HCT116 (cell line): ENCODE results near the gene GNAS. TPM values are rescaled to one million over a fixed set of nuclear protein-coding genes. Genes with fewer than 3 reads are reported as not detected.

Experiments
- ATAC-seq: fragments of 200-7000 bp; cut with Tn5 transposase; 2 replicates; pipeline ENCODE4 v1.9.1; 2020; ENCODE audit warnings: mild to moderate bottlenecking, moderate library complexity
- BruUV-seq: library from RNA; stranded (reverse); fragments of 400-500 nt; replicated peaks from 2 replicates; lab custom pipeline; 2021; lab: Mats Ljungman, UMichigan
- CTCF ChIA-PET: fragments of 300-600 bp; sonication (Branson Sonifier 250); formaldehyde crosslinking; loops from one replicate; lab custom pipeline; 2021; ENCODE audit warnings: antibody characterized with exemption; lab: Charles Lee
- POLR2A ChIA-PET: fragments of 300-600, 350-600 bp; sonication (Branson Sonifier 250); formaldehyde crosslinking; loops from one replicate; lab custom pipeline; 2021; ENCODE audit warnings: antibody characterized with exemption; lab: Charles Lee
- RAD21 ChIA-PET, 2 experiments: fragments of 300-600 bp; sonication (Branson Sonifier 250); formaldehyde crosslinking; loops; one replicate each; lab custom pipeline; 2023; ENCODE audit warnings: low total read pairs in 2 of 2; ENCODE audit not compliant: uncharacterized antibody in 2 of 2, unreplicated experiment in 2 of 2, low non-redundant PET in 1 of 2; lab: Charles Lee
- DNase-seq: peaks from one replicate; pipeline ENCODE4 v3.0.0-alpha.2; 2010; ENCODE audit warnings: low read depth, low spot score
- H2AFZ ChIP-seq: fragments of 200-600 bp; shearing (Covaris generic), sonication (generic); 2 replicates; pipeline ENCODE4 v1.6.1; 2017; ENCODE audit warnings: low read depth, mixed run types, mixed read lengths, antibody characterized with exemption, low read length; ENCODE audit not compliant: poor library complexity, severe bottlenecking
- H3K27ac ChIP-seq: 2 replicates; pipeline ENCODE4 v1.5.1; 2012; ENCODE audit warnings: low read depth, low read length
- H3K27me3 ChIP-seq: fragments of 200-600 bp; sonication (generic); 2 replicates; pipeline ENCODE4 v1.6.1; 2016; ENCODE audit warnings: mixed run types, low read length, mixed read lengths; ENCODE audit not compliant: insufficient read depth
- H3K36me3 ChIP-seq, 2 experiments: fragments of 200-500 bp in 1 of 2; fragments of 200-600 bp in 1 of 2; sonication (Bioruptor generic) in 1 of 2; sonication (generic) in 1 of 2; 2 replicates each; pipeline versions ENCODE4 v1.5.1 to v1.6.1; 2014 to 2016; ENCODE audit warnings: low read length in 2 of 2, inconsistent platforms in 1 of 2, mixed read lengths in 1 of 2, mixed run types in 1 of 2; ENCODE audit not compliant: insufficient read depth in 2 of 2, control insufficient read depth in 1 of 2
- H3K4me1 ChIP-seq, 2 experiments: fragments of 200-600 bp in 1 of 2; sonication (generic) in 1 of 2; 2 replicates each; pipeline versions ENCODE4 v1.5.1 to v1.6.1; 2012 to 2017; ENCODE audit warnings: low read length in 2 of 2, inconsistent platforms in 1 of 2, mild to moderate bottlenecking in 1 of 2, mixed read lengths in 1 of 2, mixed run types in 1 of 2, moderate library complexity in 1 of 2; ENCODE audit not compliant: insufficient read depth in 2 of 2, control insufficient read depth in 1 of 2
- H3K4me2 ChIP-seq: fragments of 200-600 bp; sonication (generic); 2 replicates; pipeline ENCODE4 v1.6.1; 2017; ENCODE audit warnings: mixed run types, low read length, mixed read lengths
- H3K4me3 ChIP-seq, 2 experiments: fragments of 200-600 bp in 1 of 2; sonication (generic) in 1 of 2; replicated peaks in 1 of 2; 2 replicates each; pipeline ENCODE4 v1.5.1; 2011 to 2016; ENCODE audit warnings: low read length in 2 of 2, control low read depth in 1 of 2, low read depth in 1 of 2, mild to moderate bottlenecking in 1 of 2, mixed read lengths in 1 of 2, mixed run types in 1 of 2
- H3K79me2 ChIP-seq: fragments of 200-600 bp; sonication (generic); 2 replicates; pipeline ENCODE4 v1.6.1; 2017; ENCODE audit warnings: mild to moderate bottlenecking, mixed run types, low read length, moderate library complexity, mixed read lengths; ENCODE audit not compliant: insufficient read depth
- H3K9ac ChIP-seq: fragments of 200-600 bp; sonication (generic); 2 replicates; pipeline ENCODE4 v1.6.1; 2016; ENCODE audit warnings: low read length, mixed read lengths
- H3K9me2 ChIP-seq: fragments of 200-600 bp; sonication (generic), shearing (Covaris generic); 2 replicates; pipeline ENCODE4 v1.6.1; 2017; ENCODE audit warnings: mixed run types, mild to moderate bottlenecking, moderate library complexity; ENCODE audit not compliant: insufficient read depth
- H3K9me3 ChIP-seq, 2 experiments: fragments of 200-500 bp in 1 of 2; fragments of 200-600 bp in 1 of 2; sonication (Bioruptor generic) in 1 of 2; sonication (generic) in 1 of 2; 2 replicates each; pipeline ENCODE4 v1.6.1; 2014 to 2017; ENCODE audit warnings: low read length in 2 of 2, mixed read lengths in 2 of 2, inconsistent platforms in 1 of 2, low read depth in 1 of 2, mild to moderate bottlenecking in 1 of 2, mixed run types in 1 of 2, moderate library complexity in 1 of 2; ENCODE audit not compliant: control insufficient read depth in 1 of 2, insufficient read depth in 1 of 2
- H4K20me1 ChIP-seq: fragments of 200-600 bp; sonication (generic), shearing (Covaris generic); 2 replicates; pipeline ENCODE4 v1.6.1; 2017; ENCODE audit warnings: mixed run types, mild to moderate bottlenecking, moderate library complexity; ENCODE audit not compliant: insufficient read depth
- ATF3 ChIP-seq: IDR thresholded peaks from 2 replicates; pipeline ENCODE4 v1.6.1; 2012
- EGR1 ChIP-seq: IDR thresholded peaks from 2 replicates; pipeline ENCODE4 v1.6.1; 2012; ENCODE audit warnings: low read depth
- EZH2 ChIP-seq: fragments of 200-600 bp; sonication (generic); IDR thresholded peaks from 2 replicates; pipeline ENCODE4 v1.6.1; 2017; ENCODE audit warnings: antibody characterized with exemption, mixed run types
- FOSL1 ChIP-seq: IDR thresholded peaks from 2 replicates; pipeline ENCODE4 v1.6.1; 2012; ENCODE audit warnings: low read depth
- POLR2A ChIP-seq: IDR thresholded peaks from 2 replicates; pipeline ENCODE4 v1.7.0; 2011; ENCODE audit warnings: borderline replicate concordance; ENCODE audit not compliant: insufficient read depth, insufficient read length; ENCODE audit errors: extremely low read depth
- POLR2AphosphoS5 ChIP-seq: IDR thresholded peaks from 2 replicates; pipeline ENCODE4 v1.6.1; 2011; ENCODE audit warnings: mild to moderate bottlenecking, low read depth, low read length, moderate library complexity
- SP1 ChIP-seq: IDR thresholded peaks from 2 replicates; pipeline ENCODE4 v1.6.1; 2012; ENCODE audit warnings: low read depth
- ZFX ChIP-seq: fragments of 450-650 bp; IDR thresholded peaks from 2 replicates; pipeline ENCODE4 v1.6.1; 2017
- intact Hi-C: fragments of 100-400 bp; cut with micrococcal nuclease; formaldehyde crosslinking; loops from 2 replicates; pipeline ENCODE4 v1.10.0; 2022
- total RNA-seq: library from RNA; stranded (reverse); gene quantifications from one replicate; pipeline ENCODE4 v1.2.1, GENCODE V29; 2021; ENCODE audit not compliant: unreplicated experiment
- TF ChIP-seq, protein P1 (sequence below): IDR thresholded peaks from 2 replicates; pipeline ENCODE4 v1.6.1; 2012
- TF ChIP-seq, protein P2 (sequence below): IDR thresholded peaks from 2 replicates; pipeline ENCODE4 v1.6.1; 2011; ENCODE audit warnings: mild to moderate bottlenecking, low read length, moderate library complexity; ENCODE audit not compliant: insufficient replicate concordance; ENCODE audit errors: extremely low read depth
- TF ChIP-seq, protein P3 (sequence below), 3 experiments: fragments of 200-600 bp in 1 of 3; sonication (generic) in 1 of 3; IDR thresholded peaks in 2 of 3; conservative IDR thresholded peaks in 1 of 3; 2 replicates each; pipeline ENCODE4 v1.5.1; 2012 to 2017; ENCODE audit warnings: low read depth in 2 of 3, low read length in 2 of 3, antibody characterized with exemption in 1 of 3, borderline replicate concordance in 1 of 3, control low read depth in 1 of 3, mild to moderate bottlenecking in 1 of 3, mixed read lengths in 1 of 3, mixed run types in 1 of 3, moderate library complexity in 1 of 3; ENCODE audit not compliant: insufficient read depth in 1 of 3

GNAS gene
- total RNA-seq, 1 experiment from 2014 or later, result 699 TPM

- intact Hi-C loops, result loop anchor here (10.0 kb wide), 1 partner anchor 144 kb away; the partner anchor contains the start of gene ATP5F1E
- Histone ChIP-seq H4K20me1 (peaks cover 12% of the 10 kb centered on the region; the same call in 1 of the 2 replicates), H2AFZ (no peak overlapping the region), H3K27me3 (no peaks in the 10 kb centered on the region), H3K4me3 (peak overlapping the region; percentile 41 to 61), H3K9ac (peak overlapping the region; percentile 73), H3K4me2 (peak overlapping the region; percentile 79), H3K36me3 (peaks cover 0 to 2% of the 10 kb centered on the region in 2 experiments; a peak in 1 of 4 replicates), H3K27ac (peak overlapping the region; percentile 85), H3K9me2 (no peaks in the 10 kb centered on the region), H3K9me3 (no peaks in the 10 kb centered on the region), H3K79me2 (peaks cover 50% of the 10 kb centered on the region), H3K4me1 (peaks cover 14 to 26% of the 10 kb centered on the region in 2 experiments)
- TF ChIP-seq, protein P1, sequence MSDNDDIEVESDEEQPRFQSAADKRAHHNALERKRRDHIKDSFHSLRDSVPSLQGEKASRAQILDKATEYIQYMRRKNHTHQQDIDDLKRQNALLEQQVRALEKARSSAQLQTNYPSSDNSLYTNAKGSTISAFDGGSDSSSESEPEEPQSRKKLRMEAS, result peak; percentile 28; the same call in 1 of the 2 replicates
- TF ChIP-seq ZFX (no peak), FOSL1 (no peak), EGR1 (peak; percentile 58; the same call in 1 of the 2 replicates), POLR2A (peak; percentile 2)
- RAD21 ChIA-PET, result no interaction called here
- ATAC-seq (peak; percentile 51), DNase-seq (no peak)
- CTCF ChIA-PET, result no interaction called here
- POLR2A ChIA-PET, result interaction anchor here (0.9 kb wide), 1 partner anchor 118 kb away, joined by 3 read pairs; no protein-coding TSS in a partner anchor
- BruUV-seq, result no TSS peak
These were observed 38.1 kb downstream of the GNAS start for GRCh38 chr20:58890518-58891085.

DNA sequence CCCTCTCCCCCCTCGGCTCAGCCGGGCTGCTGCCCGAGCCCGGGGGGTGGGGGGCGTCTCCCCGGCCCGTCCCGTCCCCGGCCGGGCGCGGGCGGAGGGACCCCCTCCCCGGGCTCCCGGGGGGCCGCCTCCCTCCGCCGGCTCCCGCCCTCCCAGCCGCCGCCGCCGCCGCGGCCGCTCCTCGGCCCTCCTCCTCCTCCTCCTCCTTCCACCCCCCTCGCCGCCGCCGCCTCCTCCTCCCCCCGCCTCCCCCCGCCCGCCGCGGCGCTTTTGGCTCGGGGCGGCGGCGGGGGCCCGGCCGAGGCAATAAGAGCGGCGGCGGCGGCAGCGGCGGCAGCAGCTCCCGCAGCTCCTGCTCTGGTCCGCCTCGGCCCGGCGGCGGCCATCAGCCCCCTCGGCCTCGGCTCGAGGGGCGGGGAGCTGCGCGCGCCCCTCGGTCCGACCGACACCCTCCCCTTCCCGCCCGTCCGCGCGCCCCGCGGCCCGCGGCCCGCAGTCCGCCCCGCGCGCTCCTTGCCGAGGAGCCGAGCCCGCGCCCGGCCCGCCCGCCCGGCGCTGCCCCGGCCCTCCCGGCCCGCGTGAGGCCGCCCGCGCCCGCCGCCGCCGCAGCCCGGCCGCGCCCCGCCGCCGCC is 38.7 kb downstream of the GNAS start:
- BruUV-seq, result no TSS peak
- POLR2A ChIA-PET, result interaction anchor here (0.9 kb wide), 1 partner anchor 118 kb away, joined by 3 read pairs; no protein-coding TSS in a partner anchor
- peak; percentile 52 for ATAC-seq
- intact Hi-C loops, result loop anchor here (10.0 kb wide), 1 partner anchor 144 kb away; the partner anchor contains the start of gene ATP5F1E
- TF ChIP-seq SP1 (no peak), ATF3 (no peak), POLR2AphosphoS5 (peak; percentile 72), POLR2A (peak; percentile 59), EZH2 (no peak)
- TF ChIP-seq, protein P2, sequence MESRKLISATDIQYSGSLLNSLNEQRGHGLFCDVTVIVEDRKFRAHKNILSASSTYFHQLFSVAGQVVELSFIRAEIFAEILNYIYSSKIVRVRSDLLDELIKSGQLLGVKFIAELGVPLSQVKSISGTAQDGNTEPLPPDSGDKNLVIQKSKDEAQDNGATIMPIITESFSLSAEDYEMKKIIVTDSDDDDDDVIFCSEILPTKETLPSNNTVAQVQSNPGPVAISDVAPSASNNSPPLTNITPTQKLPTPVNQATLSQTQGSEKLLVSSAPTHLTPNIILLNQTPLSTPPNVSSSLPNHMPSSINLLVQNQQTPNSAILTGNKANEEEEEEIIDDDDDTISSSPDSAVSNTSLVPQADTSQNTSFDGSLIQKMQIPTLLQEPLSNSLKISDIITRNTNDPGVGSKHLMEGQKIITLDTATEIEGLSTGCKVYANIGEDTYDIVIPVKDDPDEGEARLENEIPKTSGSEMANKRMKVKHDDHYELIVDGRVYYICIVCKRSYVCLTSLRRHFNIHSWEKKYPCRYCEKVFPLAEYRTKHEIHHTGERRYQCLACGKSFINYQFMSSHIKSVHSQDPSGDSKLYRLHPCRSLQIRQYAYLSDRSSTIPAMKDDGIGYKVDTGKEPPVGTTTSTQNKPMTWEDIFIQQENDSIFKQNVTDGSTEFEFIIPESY, result no peak
- TF ChIP-seq, protein P3, sequence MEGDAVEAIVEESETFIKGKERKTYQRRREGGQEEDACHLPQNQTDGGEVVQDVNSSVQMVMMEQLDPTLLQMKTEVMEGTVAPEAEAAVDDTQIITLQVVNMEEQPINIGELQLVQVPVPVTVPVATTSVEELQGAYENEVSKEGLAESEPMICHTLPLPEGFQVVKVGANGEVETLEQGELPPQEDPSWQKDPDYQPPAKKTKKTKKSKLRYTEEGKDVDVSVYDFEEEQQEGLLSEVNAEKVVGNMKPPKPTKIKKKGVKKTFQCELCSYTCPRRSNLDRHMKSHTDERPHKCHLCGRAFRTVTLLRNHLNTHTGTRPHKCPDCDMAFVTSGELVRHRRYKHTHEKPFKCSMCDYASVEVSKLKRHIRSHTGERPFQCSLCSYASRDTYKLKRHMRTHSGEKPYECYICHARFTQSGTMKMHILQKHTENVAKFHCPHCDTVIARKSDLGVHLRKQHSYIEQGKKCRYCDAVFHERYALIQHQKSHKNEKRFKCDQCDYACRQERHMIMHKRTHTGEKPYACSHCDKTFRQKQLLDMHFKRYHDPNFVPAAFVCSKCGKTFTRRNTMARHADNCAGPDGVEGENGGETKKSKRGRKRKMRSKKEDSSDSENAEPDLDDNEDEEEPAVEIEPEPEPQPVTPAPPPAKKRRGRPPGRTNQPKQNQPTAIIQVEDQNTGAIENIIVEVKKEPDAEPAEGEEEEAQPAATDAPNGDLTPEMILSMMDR (IDR thresholded peaks at IDR 0.05 in 2 of 3, conservative IDR thresholded peaks at IDR 0.05 in 1 of 3; ENCODE audit: borderline replicate concordance in 1 of 3, insufficient read depth in 1 of 3, low read depth in 2 of 3, low read length in 2 of 3), result no peak
- TF ChIP-seq, all 23 proteins: peak for 2
- Histone ChIP-seq H3K27ac (peak overlapping the region; percentile 85), H4K20me1 (peaks cover 12% of the 10 kb centered on the region; the same call in 1 of the 2 replicates), H3K4me2 (peak overlapping the region; percentile 79), H3K36me3 (peaks cover 0 to 8% of the 10 kb centered on the region in 2 experiments; a peak in 2 of 4 replicates), H3K79me2 (peaks cover 56% of the 10 kb centered on the region), H3K4me1 (peaks cover 14 to 26% of the 10 kb centered on the region in 2 experiments), H3K9me2 (no peaks in the 10 kb centered on the region), H2AFZ (no peak overlapping the region), H3K4me3 (peak overlapping the region; percentile 67 to 85), H3K9me3 (no peaks in the 10 kb centered on the region), H3K9ac (peak overlapping the region; percentile 93), H3K27me3 (no peaks in the 10 kb centered on the region)
- RAD21 ChIA-PET, result no interaction called here
- no peak for DNase-seq
- CTCF ChIA-PET, result no interaction called here
